ENCODE data around the gene LAT.

LAT gene

DNA sequence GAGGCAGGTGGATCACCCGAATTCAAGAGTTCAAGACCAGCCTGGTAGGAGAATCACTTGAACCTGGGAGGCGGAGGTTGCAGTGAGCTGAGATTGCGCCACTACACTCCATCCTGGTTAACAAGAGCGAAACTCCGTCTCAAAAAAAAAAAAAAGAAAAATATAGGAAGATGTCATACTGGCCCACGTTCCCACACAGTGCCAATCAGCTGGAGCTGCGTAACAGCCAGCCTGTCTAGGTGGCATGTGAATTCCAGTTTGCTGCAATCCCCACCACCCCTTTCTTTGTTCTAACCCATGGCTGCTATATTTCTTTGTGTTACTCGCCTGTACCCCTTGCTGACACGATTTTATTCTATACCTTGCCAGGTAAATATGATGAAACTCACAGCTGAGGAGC lies 26.6 kb upstream of the LAT start (continued):
- TF ChIP-seq, protein P1, sequence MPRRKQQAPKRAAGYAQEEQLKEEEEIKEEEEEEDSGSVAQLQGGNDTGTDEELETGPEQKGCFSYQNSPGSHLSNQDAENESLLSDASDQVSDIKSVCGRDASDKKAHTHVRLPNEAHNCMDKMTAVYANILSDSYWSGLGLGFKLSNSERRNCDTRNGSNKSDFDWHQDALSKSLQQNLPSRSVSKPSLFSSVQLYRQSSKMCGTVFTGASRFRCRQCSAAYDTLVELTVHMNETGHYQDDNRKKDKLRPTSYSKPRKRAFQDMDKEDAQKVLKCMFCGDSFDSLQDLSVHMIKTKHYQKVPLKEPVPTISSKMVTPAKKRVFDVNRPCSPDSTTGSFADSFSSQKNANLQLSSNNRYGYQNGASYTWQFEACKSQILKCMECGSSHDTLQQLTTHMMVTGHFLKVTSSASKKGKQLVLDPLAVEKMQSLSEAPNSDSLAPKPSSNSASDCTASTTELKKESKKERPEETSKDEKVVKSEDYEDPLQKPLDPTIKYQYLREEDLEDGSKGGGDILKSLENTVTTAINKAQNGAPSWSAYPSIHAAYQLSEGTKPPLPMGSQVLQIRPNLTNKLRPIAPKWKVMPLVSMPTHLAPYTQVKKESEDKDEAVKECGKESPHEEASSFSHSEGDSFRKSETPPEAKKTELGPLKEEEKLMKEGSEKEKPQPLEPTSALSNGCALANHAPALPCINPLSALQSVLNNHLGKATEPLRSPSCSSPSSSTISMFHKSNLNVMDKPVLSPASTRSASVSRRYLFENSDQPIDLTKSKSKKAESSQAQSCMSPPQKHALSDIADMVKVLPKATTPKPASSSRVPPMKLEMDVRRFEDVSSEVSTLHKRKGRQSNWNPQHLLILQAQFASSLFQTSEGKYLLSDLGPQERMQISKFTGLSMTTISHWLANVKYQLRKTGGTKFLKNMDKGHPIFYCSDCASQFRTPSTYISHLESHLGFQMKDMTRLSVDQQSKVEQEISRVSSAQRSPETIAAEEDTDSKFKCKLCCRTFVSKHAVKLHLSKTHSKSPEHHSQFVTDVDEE (CRISPR knock-in tag; IDR thresholded peaks at IDR 0.05) = no peak
- no peak for TF ChIP-seq SNAI2 (CRISPR knock-in tag; IDR thresholded peaks at IDR 0.05)

DNA sequence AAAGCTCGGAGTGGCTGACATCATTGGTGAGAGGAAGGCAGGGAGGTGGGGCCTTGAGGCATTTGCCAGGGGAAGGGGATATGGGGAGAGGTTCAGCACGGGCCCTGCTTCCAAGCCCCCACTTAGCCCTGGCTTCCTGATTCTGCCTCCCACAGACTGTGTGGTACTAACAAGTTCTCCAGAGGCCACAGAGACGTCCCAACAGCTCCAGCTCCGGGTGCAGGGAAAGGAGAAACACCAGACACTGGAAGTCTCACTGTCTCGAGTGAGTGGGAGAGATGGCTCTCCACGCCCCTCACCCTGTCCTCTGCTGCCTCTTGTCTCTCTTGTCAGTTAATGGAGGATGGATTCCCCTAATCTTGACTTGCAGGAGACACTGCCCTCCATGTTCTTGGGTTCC lies 26.0 kb upstream of the LAT start:
- no peak for TF ChIP-seq SNAI2 (CRISPR knock-in tag; IDR thresholded peaks at IDR 0.05)
- TF ChIP-seq PPARA (CRISPR knock-in tag; IDR thresholded peaks at IDR 0.05; ENCODE audit: borderline replicate concordance) = no peak
- no peak for TF ChIP-seq ZNF8 (CRISPR knock-in tag; IDR thresholded peaks at IDR 0.05)
- TF ChIP-seq TCF4 (CRISPR knock-in tag; IDR thresholded peaks at IDR 0.05; ENCODE audit: borderline replicate concordance) = no peak
- TF ChIP-seq CSDC2 (CRISPR knock-in tag; IDR thresholded peaks at IDR 0.05) = no peak
- TF ChIP-seq ZNF565 (CRISPR knock-in tag; conservative IDR thresholded peaks at IDR 0.05; ENCODE audit: low read depth) = no peak
- TF ChIP-seq TOX (CRISPR knock-in tag; IDR thresholded peaks at IDR 0.05; ENCODE audit: borderline replicate concordance) = no peak
- TF ChIP-seq ISL1 (CRISPR knock-in tag; IDR thresholded peaks at IDR 0.05) = no peak
- TF ChIP-seq GLIS3 (CRISPR knock-in tag; IDR thresholded peaks at IDR 0.05) = no peak
- TF ChIP-seq ZFP3 (CRISPR knock-in tag; IDR thresholded peaks at IDR 0.05) = no peak
- TF ChIP-seq, protein P2, sequence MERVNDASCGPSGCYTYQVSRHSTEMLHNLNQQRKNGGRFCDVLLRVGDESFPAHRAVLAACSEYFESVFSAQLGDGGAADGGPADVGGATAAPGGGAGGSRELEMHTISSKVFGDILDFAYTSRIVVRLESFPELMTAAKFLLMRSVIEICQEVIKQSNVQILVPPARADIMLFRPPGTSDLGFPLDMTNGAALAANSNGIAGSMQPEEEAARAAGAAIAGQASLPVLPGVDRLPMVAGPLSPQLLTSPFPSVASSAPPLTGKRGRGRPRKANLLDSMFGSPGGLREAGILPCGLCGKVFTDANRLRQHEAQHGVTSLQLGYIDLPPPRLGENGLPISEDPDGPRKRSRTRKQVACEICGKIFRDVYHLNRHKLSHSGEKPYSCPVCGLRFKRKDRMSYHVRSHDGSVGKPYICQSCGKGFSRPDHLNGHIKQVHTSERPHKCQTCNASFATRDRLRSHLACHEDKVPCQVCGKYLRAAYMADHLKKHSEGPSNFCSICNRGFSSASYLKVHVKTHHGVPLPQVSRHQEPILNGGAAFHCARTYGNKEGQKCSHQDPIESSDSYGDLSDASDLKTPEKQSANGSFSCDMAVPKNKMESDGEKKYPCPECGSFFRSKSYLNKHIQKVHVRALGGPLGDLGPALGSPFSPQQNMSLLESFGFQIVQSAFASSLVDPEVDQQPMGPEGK (CRISPR knock-in tag; IDR thresholded peaks at IDR 0.05; ENCODE audit: borderline replicate concordance) = no peak
- no peak for TF ChIP-seq RARB (CRISPR knock-in tag; IDR thresholded peaks at IDR 0.05)
- no peak for TF ChIP-seq BACH2 (CRISPR knock-in tag; IDR thresholded peaks at IDR 0.05; ENCODE audit: borderline replicate concordance)
- TF ChIP-seq ZNF70 (CRISPR knock-in tag; IDR thresholded peaks at IDR 0.05) = no peak
- TF ChIP-seq, protein P3, sequence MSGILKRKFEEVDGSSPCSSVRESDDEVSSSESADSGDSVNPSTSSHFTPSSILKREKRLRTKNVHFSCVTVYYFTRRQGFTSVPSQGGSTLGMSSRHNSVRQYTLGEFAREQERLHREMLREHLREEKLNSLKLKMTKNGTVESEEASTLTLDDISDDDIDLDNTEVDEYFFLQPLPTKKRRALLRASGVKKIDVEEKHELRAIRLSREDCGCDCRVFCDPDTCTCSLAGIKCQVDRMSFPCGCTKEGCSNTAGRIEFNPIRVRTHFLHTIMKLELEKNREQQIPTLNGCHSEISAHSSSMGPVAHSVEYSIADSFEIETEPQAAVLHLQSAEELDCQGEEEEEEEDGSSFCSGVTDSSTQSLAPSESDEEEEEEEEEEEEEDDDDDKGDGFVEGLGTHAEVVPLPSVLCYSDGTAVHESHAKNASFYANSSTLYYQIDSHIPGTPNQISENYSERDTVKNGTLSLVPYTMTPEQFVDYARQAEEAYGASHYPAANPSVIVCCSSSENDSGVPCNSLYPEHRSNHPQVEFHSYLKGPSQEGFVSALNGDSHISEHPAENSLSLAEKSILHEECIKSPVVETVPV (CRISPR knock-in tag; IDR thresholded peaks at IDR 0.05) = no peak
- TF ChIP-seq ARNTL (CRISPR knock-in tag; IDR thresholded peaks at IDR 0.05; ENCODE audit: borderline replicate concordance, low read depth) = no peak
- TF ChIP-seq, protein P4, sequence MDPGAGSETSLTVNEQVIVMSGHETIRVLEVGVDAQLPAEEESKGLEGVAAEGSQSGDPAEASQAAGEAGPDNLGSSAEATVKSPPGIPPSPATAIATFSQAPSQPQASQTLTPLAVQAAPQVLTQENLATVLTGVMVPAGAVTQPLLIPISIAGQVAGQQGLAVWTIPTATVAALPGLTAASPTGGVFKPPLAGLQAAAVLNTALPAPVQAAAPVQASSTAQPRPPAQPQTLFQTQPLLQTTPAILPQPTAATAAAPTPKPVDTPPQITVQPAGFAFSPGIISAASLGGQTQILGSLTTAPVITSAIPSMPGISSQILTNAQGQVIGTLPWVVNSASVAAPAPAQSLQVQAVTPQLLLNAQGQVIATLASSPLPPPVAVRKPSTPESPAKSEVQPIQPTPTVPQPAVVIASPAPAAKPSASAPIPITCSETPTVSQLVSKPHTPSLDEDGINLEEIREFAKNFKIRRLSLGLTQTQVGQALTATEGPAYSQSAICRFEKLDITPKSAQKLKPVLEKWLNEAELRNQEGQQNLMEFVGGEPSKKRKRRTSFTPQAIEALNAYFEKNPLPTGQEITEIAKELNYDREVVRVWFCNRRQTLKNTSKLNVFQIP (CRISPR knock-in tag; IDR thresholded peaks at IDR 0.05; ENCODE audit: borderline replicate concordance, low read depth) = no peak
- no peak for TF ChIP-seq OSR1 (CRISPR knock-in tag; IDR thresholded peaks at IDR 0.05)
- TF ChIP-seq, protein P5, sequence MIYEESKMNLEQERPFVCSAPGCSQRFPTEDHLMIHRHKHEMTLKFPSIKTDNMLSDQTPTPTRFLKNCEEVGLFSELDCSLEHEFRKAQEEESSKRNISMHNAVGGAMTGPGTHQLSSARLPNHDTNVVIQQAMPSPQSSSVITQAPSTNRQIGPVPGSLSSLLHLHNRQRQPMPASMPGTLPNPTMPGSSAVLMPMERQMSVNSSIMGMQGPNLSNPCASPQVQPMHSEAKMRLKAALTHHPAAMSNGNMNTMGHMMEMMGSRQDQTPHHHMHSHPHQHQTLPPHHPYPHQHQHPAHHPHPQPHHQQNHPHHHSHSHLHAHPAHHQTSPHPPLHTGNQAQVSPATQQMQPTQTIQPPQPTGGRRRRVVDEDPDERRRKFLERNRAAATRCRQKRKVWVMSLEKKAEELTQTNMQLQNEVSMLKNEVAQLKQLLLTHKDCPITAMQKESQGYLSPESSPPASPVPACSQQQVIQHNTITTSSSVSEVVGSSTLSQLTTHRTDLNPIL (CRISPR knock-in tag; IDR thresholded peaks at IDR 0.05; ENCODE audit: low read depth) = no peak
- TF ChIP-seq ZC3H10 (CRISPR knock-in tag; IDR thresholded peaks at IDR 0.05) = no peak
- ATAC-seq = no peak

DNA sequence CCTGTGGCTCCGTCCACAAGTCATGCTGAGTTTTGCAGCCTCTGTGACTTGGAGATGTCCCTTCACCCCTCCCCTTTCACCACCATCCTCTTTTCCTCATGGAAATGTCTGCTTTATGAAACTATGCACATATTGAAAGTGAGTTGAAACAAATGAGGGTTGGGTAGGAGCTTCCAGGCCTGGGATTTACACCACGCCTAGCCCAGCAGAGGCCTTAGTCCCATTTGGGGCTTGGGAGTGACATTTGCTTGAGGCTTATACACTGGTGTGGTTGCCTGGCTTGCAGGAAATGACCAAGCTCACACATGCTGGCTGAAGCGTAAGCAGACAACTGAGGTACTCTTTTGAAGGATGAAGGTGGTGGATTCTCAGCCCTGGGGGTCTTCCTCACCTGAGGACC lies 20.8 kb upstream of the LAT start:
- TF ChIP-seq TCF4 (CRISPR knock-in tag; IDR thresholded peaks at IDR 0.05; ENCODE audit: borderline replicate concordance) = no peak
- TF ChIP-seq ZFP3 (CRISPR knock-in tag; IDR thresholded peaks at IDR 0.05) = no peak

DNA sequence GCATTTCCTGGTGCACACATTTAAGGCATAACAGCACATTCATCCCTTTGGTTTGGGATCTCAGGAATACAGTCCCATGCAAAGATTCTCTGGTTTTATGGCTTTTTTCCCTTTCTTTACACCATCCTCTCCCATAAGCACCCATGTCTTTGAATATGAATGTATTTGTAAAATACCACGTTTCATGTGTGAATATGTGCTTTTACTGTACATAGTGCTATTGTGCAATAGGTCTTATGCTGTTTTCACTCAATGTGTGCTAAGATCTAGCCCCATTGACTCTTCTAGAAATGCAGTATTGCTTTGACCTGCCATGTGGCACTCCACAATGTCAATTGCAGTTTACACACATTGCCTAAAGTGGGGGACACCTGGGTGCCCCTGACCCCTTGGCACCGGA lies 20.4 kb upstream of the LAT start:
- no peak for ATAC-seq
- TF ChIP-seq, protein P5 (CRISPR knock-in tag; IDR thresholded peaks at IDR 0.05; ENCODE audit: low read depth) = no peak
- TF ChIP-seq GLIS3 (CRISPR knock-in tag; IDR thresholded peaks at IDR 0.05) (no peak), SNAI2 (CRISPR knock-in tag; IDR thresholded peaks at IDR 0.05) (no peak), OSR1 (CRISPR knock-in tag; IDR thresholded peaks at IDR 0.05) (no peak), TCF4 (CRISPR knock-in tag; IDR thresholded peaks at IDR 0.05; ENCODE audit: borderline replicate concordance) (no peak)

More for the DNA sequence above, 20.8 kb upstream of the LAT start:
- no peak for ATAC-seq
